Inflammatory macrophage treated with lipopolysaccharide for 1 hour (primary cell): ENCODE measurements around the gene FAM47E.
A peak's percentile ranks its signal among the peaks of the same experiment; 100 is the strongest.
"Not testable (repeated sequence)": the region's sequence is repeated elsewhere in the genome, so short reads cannot be mapped to it uniquely, and the experiment has no call there.

Experiments used
- DNase-seq, 2 donors: peaks; one replicate each; pipeline ENCODE4 v3.0.0-alpha.2; 2020 to 2022

FAM47E gene

GRCh38 chr4:76271248-76271647 is 19.7 kb downstream of the FAM47E start:
- no peak for DNase-seq

GRCh38 chr4:76272073-76272472 is 20.6 kb downstream of the FAM47E start:
- no peak for DNase-seq

DNA sequence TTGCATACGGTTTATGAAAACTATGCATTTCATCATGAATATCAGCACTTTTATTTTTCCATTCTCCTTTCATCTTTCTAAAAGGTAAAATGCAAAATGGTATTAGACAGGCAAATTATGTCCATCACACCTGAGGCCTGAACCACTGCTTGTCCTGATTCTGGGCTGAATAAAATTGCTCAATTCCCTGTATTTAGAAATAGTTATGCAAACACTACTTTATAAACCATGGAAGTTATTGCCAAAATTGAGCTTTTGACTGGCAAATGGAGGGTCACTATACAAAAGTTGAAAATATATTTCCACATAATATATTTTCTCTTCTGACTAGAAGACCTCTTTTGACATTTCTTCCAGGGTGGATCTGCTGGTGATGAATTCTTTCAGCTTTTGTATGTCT is 21.1 kb downstream of the FAM47E start:
- DNase-seq = no peak

DNA sequence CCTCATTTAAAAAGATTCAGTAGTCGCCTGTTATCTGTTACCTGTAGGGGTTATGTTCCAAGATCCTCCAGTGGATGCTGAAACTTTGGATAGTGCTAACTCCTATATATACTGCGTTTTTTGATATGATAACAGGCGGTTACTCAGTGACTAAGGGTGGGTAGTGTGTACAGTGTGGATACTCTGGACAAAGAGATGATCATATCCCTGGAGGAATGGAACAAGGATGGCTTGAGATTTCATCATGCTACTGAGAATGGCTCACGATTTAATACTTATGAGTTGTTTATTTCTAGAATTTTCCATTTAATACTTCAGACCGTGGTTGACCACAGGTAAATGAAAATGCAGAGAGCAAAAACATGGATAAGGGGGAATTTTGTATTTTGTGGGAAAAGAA is 21.5 kb downstream of the FAM47E start:
- DNase-seq = no peak

GRCh38 chr4:76275486-76276124 is 24.1 kb downstream of the FAM47E start:
- DNase-seq = no peak

- no peak for DNase-seq
Measured at GRCh38 chr4:76276813-76277212, 25.3 kb downstream of the FAM47E start.

- no peak for DNase-seq
Measured at GRCh38 chr4:76277667-76278066, 26.1 kb downstream of the FAM47E start.

DNA sequence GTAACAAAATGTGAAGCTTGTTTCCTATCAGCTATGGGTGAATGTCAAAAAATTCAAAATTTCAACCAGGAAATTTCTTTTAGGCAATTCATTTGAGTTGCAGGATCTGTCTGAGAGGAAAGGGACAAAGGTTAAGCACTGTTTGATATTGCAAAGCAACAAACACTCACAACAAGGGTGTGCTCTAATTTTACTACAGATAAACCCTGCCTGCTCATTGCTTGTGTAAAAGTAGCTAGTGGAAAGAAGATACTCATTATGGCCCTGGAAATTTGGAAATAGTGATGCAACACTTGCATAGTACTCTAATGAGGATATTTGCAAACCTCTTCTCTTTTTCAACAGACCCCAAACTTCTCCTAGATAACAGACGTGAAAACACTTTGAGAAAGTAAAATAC is 27.1 kb downstream of the FAM47E start:
- peak in 1 of 2 donors; percentile 40 for DNase-seq

- no peak for DNase-seq
Measured at GRCh38 chr4:76279462-76279861, 27.9 kb downstream of the FAM47E start.

DNA sequence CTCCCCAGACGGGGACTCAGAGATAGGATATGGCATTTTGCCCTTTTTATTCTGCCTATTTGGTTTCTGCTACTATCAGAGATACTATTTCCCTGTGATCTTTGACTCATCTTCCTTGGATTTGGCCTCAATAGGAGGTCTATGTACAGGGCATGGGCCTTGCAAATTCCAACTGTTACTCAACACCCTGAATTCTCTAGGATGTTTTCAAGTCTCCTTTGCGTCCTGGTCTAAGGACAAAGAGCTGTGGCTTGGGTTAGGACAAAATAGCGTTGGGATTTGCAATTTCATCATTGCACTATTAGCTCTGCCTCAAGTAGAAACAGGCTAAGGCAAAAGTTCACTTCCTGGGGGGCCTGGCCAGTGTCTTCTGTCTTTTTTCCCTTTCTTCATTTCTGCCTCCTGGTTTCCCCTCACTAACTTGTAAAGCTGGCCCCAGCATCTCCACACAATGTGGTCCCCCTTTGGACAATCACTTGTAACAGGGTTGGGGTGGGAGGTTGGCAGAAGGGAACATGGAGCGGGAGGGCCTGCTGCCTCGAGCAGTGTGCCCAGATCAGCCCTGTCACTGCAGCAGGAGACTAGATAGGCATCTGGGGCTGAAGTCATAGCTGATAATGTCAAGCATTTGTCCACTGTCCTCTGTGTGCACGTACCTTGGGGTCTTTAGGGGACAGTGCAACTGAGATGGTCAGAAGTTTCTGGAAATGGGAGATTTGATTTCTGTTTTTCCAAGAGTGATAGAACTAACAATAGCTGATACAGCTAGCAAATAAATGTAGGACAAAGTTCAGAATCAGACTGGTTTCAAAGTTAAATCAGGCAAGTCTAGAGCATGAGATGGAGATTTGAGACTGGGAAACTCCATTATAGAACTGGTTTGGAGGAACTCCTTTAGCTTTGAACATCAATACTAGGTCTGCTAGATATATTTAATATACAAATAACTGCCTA is 29.2 kb downstream of the FAM47E start:
- DNase-seq = no peak

GRCh38 chr4:76281594-76281993 is 30.1 kb downstream of the FAM47E start:
- not testable (repeated sequence) for DNase-seq

- DNase-seq = no peak
Measured at GRCh38 chr4:76282941-76283689, 31.6 kb downstream of the FAM47E start.

DNA sequence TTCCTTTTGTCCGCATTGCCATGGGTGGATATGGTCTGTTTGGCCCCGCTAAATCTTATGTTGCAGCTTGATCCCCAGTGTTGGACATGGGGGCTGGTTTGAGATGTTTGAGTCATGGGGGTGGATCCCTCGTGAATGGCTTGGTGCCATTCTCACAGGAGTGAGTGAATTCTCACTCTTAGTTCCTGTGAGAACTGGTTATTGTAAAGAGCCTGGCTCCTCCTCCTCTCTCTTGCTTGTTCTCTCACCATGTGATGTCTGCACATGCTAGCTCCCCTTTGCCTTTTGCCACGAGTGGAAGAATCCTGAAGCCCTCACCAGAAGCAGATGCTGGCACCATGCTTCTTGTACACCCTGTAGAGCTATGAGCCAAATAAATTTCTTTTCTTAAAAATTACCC is 32.4 kb downstream of the FAM47E start:
- no peak for DNase-seq

GRCh38 chr4:76287811-76288210 is 36.3 kb downstream of the FAM47E start:
- DNase-seq = not testable (repeated sequence)

- no peak for DNase-seq
Measured at GRCh38 chr4:76292730-76293129, 41.2 kb downstream of the FAM47E start.

DNA sequence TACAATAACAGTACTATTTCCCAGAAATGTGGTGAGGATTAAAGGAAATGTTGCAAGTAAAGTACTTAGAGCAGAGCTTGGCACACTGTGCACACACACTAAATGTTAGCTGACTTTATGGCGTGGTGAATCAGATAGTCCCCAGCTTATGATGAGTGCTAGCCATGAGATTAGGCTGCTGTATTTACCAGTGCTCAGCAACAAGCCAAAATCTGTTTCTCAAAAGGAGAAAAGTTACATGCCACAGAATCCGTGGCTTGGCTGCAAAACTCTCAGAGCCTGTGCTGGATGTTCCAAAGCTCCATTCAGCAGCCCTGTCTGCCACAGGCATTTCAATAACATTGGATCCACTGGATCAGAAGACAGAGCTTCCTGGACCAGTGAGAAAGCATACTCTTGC is 42.3 kb downstream of the FAM47E start:
- DNase-seq = no peak

- peak; percentile 56 to 84 for DNase-seq
Measured at GRCh38 chr4:76296286-76296820, 44.8 kb downstream of the FAM47E start.

DNA sequence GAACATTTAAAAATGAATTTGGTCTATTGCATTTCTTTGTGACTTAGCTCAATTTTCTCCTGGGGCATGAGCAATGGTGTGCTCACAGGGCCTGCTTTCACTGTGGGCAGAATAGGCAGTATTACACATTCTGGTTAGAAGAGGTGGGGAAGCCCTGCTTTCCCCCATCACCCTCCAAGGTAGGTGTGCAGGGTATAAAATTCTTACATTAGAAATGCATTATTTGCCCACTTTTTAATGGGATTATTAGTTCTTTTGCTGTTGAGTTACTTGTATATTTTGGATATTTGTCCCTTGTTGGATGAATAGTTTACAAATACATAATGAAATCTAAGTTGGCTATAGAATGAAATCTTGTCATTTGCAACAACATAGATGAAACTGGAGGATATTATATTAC is 46.7 kb downstream of the FAM47E start:
- DNase-seq = no peak

- DNase-seq = peak; percentile 61 to 63
Measured at GRCh38 chr4:76300012-76300411, 48.5 kb downstream of the FAM47E start.

DNA sequence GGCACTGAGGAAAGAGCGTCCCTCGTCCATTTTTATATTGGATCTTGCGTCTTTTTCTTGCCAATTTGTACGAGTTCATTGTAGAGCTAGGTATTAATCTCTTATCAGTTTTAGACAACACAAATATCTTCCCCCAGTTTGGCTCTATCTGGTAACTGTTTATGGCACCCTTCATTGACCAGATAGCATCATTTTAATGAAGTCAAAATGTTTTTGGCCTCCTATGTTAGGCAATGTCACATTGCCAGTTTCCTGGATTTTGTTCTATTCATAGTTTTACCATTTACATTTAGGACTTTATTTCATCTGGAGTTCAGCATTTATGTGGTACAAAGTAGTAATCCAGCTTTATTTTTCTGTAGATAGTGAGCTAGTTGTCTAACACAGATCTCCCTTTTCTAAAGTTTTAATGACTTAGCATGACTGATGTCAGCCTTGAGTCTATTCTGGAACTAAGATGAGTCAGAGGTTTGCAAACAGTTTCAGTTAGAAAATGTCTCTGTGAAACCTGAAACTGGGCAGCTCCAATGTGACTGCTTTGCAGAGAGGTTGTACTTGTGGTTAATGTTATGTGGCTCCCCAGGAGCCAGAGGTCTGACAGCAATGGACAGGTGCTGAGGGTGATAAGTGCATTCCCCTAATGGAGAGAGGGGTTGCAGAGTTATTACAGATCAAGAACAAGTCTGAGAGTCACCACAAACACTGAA is 49.7 kb downstream of the FAM47E start:
- peak; percentile 80 to 84 for DNase-seq

DNA sequence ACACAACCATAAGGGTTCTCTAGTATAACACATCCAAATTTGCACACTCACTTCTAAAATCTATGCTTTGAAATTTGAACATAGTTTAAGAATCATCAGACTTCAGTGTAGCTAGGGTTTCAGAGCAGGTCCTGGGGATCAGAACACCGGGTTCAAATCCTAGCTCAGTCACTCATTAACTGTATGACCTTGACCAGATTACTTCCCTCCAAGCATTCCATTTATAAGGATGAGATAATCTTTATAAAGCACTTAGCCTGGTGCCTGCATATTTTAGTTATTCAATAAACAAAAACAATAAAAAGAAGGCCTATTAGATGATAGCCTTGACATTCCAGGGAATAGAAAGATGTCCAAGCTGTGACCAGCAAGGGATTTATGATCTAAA is 50.2 kb downstream of the FAM47E start:
- no peak for DNase-seq

DNA sequence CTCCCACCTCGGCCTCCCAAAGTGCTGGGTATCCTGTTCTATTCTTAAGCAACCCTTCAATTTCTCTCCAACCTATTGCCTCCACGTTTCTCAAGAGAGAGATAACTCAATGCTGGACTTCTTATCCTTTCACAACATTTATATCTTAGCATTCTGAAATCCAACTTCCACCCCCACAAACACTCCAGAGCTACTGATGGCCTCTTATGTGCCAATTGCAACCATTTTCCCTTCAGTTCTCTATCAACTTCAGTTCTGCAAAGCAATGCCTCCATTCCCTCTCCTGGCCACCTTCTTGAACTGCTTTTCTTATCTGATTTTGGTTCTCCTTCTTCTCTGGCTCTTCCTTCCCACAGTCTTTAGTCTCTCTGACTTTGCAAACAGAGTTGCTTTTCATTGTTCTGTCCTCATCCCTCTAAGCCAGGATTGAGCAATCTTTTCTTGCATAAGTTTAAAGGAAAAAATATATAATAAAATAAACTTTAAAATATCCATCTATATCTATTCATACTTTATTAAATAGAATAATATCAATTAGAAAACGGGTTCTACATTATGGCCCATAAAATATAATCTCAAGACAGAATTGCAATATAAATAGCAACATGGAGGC is 51.4 kb downstream of the FAM47E start:
- peak; percentile 90 to 97 for DNase-seq
